H9 (cell line): Measurements from ENCODE around the gene KIAA0930. TPM values are rescaled to one million over a fixed set of nuclear protein-coding genes. Genes with fewer than 3 reads are reported as not detected.

Source experiments
- DNase-seq: peaks from one replicate; pipeline ENCODE4 v3.0.0-alpha.2; 2017
- H2AFZ ChIP-seq: one replicate; pipeline ENCODE4 v1.6.1; 2013; ENCODE audit warnings: mild to moderate bottlenecking, low read length, control low read depth, moderate library complexity
- H2AK5ac ChIP-seq: 2 replicates; pipeline ENCODE4 v1.6.1; 2013; ENCODE audit warnings: low read length, control low read depth, mixed read lengths; ENCODE audit not compliant: insufficient read length
- H2BK120ac ChIP-seq: one replicate; pipeline ENCODE4 v1.6.1; 2013; ENCODE audit warnings: low read depth, mild to moderate bottlenecking, low read length, control low read depth, inconsistent platforms; ENCODE audit not compliant: poor library complexity, severe bottlenecking
- H2BK12ac ChIP-seq: 2 replicates; pipeline ENCODE4 v1.6.1; 2013; ENCODE audit warnings: low read length, control low read depth, mixed read lengths, low read depth; ENCODE audit not compliant: insufficient read length
- H2BK15ac ChIP-seq: 2 replicates; pipeline ENCODE4 v1.6.1; 2013; ENCODE audit warnings: low read depth, low read length, control low read depth
- H2BK20ac ChIP-seq: one replicate; pipeline ENCODE4 v1.6.1; 2013; ENCODE audit warnings: low read depth, mild to moderate bottlenecking, low read length, control low read depth, inconsistent platforms; ENCODE audit not compliant: poor library complexity, severe bottlenecking
- H2BK5ac ChIP-seq: 2 replicates; pipeline ENCODE4 v1.6.1; 2013; ENCODE audit warnings: low read length, control low read depth, mixed read lengths; ENCODE audit not compliant: insufficient read length
- H3K14ac ChIP-seq: 2 replicates; pipeline ENCODE4 v1.6.1; 2013; ENCODE audit warnings: low read length, control low read depth; ENCODE audit not compliant: insufficient read depth
- H3K18ac ChIP-seq: 2 replicates; pipeline ENCODE4 v1.6.1; 2013; ENCODE audit warnings: low read depth, mild to moderate bottlenecking, mixed read lengths, low read length, control low read depth; ENCODE audit not compliant: insufficient read length
- H3K23ac ChIP-seq: 2 replicates; pipeline ENCODE4 v1.6.1; 2013; ENCODE audit warnings: low read length, control low read depth, mixed read lengths, low read depth; ENCODE audit not compliant: insufficient read length
- H3K23me2 ChIP-seq: 2 replicates; pipeline ENCODE4 v1.6.1; 2013; ENCODE audit warnings: low read depth, mild to moderate bottlenecking, mixed read lengths, low read length, control low read depth; ENCODE audit not compliant: insufficient read length, poor library complexity, severe bottlenecking
- H3K27ac ChIP-seq: 2 replicates; pipeline ENCODE4 v1.5.1; 2013; ENCODE audit warnings: low read length, control low read depth, mixed read lengths, low read depth; ENCODE audit not compliant: insufficient read length
- H3K27me3 ChIP-seq: 2 replicates; pipeline ENCODE4 v1.6.1; 2013; ENCODE audit warnings: low read length, control low read depth, inconsistent platforms; ENCODE audit not compliant: insufficient read depth
- H3K4ac ChIP-seq: 2 replicates; pipeline ENCODE4 v1.6.1; 2013; ENCODE audit warnings: low read depth, mild to moderate bottlenecking, control low read depth, inconsistent platforms, low read length, moderate library complexity
- H3K4me1 ChIP-seq: 2 replicates; pipeline ENCODE4 v1.6.1; 2013; ENCODE audit warnings: low read length, control low read depth, inconsistent platforms; ENCODE audit not compliant: insufficient read depth
- H3K4me2 ChIP-seq: 2 replicates; pipeline ENCODE4 v1.6.1; 2013; ENCODE audit warnings: low read length, control low read depth, mixed read lengths; ENCODE audit not compliant: insufficient read length, insufficient read depth
- H3K56ac ChIP-seq: 2 replicates; pipeline ENCODE4 v1.6.1; 2013; ENCODE audit warnings: low read depth, mild to moderate bottlenecking, mixed read lengths, low read length, control low read depth; ENCODE audit not compliant: insufficient read length
- H3K79me1 ChIP-seq: 2 replicates; pipeline ENCODE4 v1.6.1; 2013; ENCODE audit warnings: low read depth, mild to moderate bottlenecking, moderate library complexity, low read length, control low read depth, inconsistent platforms; ENCODE audit not compliant: insufficient read depth, poor library complexity, severe bottlenecking
- H3K79me2 ChIP-seq: 2 replicates; pipeline ENCODE4 v1.6.1; 2013; ENCODE audit warnings: low read length, control low read depth, inconsistent platforms; ENCODE audit not compliant: insufficient read depth
- H3K9ac ChIP-seq: 2 replicates; pipeline ENCODE4 v1.6.1; 2013; ENCODE audit warnings: low read length, control low read depth, mixed read lengths; ENCODE audit not compliant: insufficient read length; ENCODE audit errors: extremely low read depth
- H3K9me3 ChIP-seq: one replicate; pipeline ENCODE4 v1.6.1; 2013; ENCODE audit warnings: low read depth, low read length, inconsistent platforms; ENCODE audit not compliant: control insufficient read depth
- H3T11ph ChIP-seq: one replicate; pipeline ENCODE4 v1.6.1; 2013; ENCODE audit warnings: mild to moderate bottlenecking, low read length, control low read depth, inconsistent platforms
- H4K20me1 ChIP-seq: one replicate; pipeline ENCODE4 v1.6.1; 2013; ENCODE audit not compliant: control insufficient read depth, insufficient read length, insufficient read depth
- H4K5ac ChIP-seq: 2 replicates; pipeline ENCODE4 v1.6.1; 2013; ENCODE audit warnings: low read depth, mild to moderate bottlenecking, mixed read lengths, low read length, control low read depth; ENCODE audit not compliant: insufficient read length
- H4K8ac ChIP-seq: replicated peaks from 2 replicates; pipeline ENCODE4 v1.6.1; 2013; ENCODE audit warnings: low read length, control low read depth, mixed read lengths, low read depth; ENCODE audit not compliant: insufficient read length
- H4K91ac ChIP-seq: 2 replicates; pipeline ENCODE4 v1.6.1; 2013; ENCODE audit warnings: low read depth, mild to moderate bottlenecking, moderate library complexity, mixed read lengths, low read length, control low read depth; ENCODE audit not compliant: insufficient read length
- H3K27ac Mint-ChIP-seq, 3 experiments: 2 replicates in 2 of 3; 3 replicates in 1 of 3; pipeline ENCODE4 v1.8.0; 2020 to 2021; ENCODE audit warnings: mixed read lengths in 3 of 3, mild to moderate bottlenecking in 1 of 3, moderate library complexity in 1 of 3
- H3K27me3 Mint-ChIP-seq: 2 replicates; pipeline ENCODE4 v1.8.0; 2021; ENCODE audit warnings: low read depth, mild to moderate bottlenecking, moderate library complexity, mixed read lengths
- H3K36me3 Mint-ChIP-seq, 3 experiments: 2 replicates in 2 of 3; 3 replicates in 1 of 3; pipeline ENCODE4 v1.8.0; 2020 to 2021; ENCODE audit warnings: low read depth in 3 of 3, mixed read lengths in 3 of 3; ENCODE audit not compliant: insufficient read depth in 1 of 3
- H3K4me1 Mint-ChIP-seq, 2 experiments: 2 replicates each; pipeline ENCODE4 v1.8.0; 2020; ENCODE audit warnings: mixed read lengths in 2 of 2
- H3K4me3 Mint-ChIP-seq, 2 experiments: 2 replicates in 1 of 2; 3 replicates in 1 of 2; pipeline ENCODE4 v1.8.0; 2020 to 2021; ENCODE audit warnings: mild to moderate bottlenecking in 2 of 2, mixed read lengths in 2 of 2, moderate library complexity in 1 of 2
- H3K9me3 Mint-ChIP-seq, 2 experiments: 2 replicates in 1 of 2; 3 replicates in 1 of 2; pipeline ENCODE4 v1.8.0; 2020; ENCODE audit warnings: mild to moderate bottlenecking in 2 of 2, mixed read lengths in 2 of 2, moderate library complexity in 1 of 2
- CTCF ChIP-seq: fragments of 200-600 bp; sonication (generic); conservative IDR thresholded peaks from 3 replicates; pipeline ENCODE4 v1.8.0; 2021; ENCODE audit warnings: antibody characterized with exemption, mild to moderate bottlenecking
- WGBS: extraction: QIAGEN DNeasy Blood & Tissue Kit; methylation state at CpG from one replicate; pipeline ENCODE4 v1.1.7; 2013; ENCODE audit warnings: missing lambda C conversion rate, low lambda C conversion rate, mixed read lengths; ENCODE audit not compliant: insufficient read length; ENCODE audit errors: extremely low coverage; 5-methylcytosine and 5-hydroxymethylcytosine counted together
- total RNA-seq: library from RNA; stranded (reverse); gene quantifications from 2 replicates; pipeline ENCODE4 v1.2.1, GENCODE V29; 2021

The KIAA0930 gene
- total RNA-seq, 1 experiment from 2014 or later, result 46.2 TPM

- Mint-ChIP-seq H3K36me3 (no peaks in the 10 kb centered on the region), H3K4me1 (peaks cover 5 to 12% of the 10 kb centered on the region in 2 experiments), H3K9me3 (no peaks in the 10 kb centered on the region), H3K27me3 (no peaks in the 10 kb centered on the region; the same call in 1 of the 2 replicates), H3K27ac (no peak overlapping the region), H3K4me3 (no peak overlapping the region)
- no peak for TF ChIP-seq CTCF
- no peak overlapping the region for H4K8ac ChIP-seq
- no peaks in the 10 kb centered on the region for H3K23me2 ChIP-seq
- WGBS, result no CpG with 5 or more reads among the region's 8 CpGs
- H3K27me3 ChIP-seq, result no peaks in the 10 kb centered on the region
- H2BK5ac ChIP-seq, result no peak overlapping the region
- H2AFZ ChIP-seq, result no peak overlapping the region
- H3K9me3 ChIP-seq, result no peaks in the 10 kb centered on the region
- no peak overlapping the region for H2BK120ac ChIP-seq
- H2BK15ac ChIP-seq, result no peak overlapping the region
- no peak overlapping the region for H3K9ac ChIP-seq
- no peak overlapping the region for H3K27ac ChIP-seq
- H3K4ac ChIP-seq, result no peak overlapping the region
- H3K79me1 ChIP-seq, result no peaks in the 10 kb centered on the region
- H4K20me1 ChIP-seq, result no peaks in the 10 kb centered on the region
- no peak overlapping the region for H3K14ac ChIP-seq
- H2BK12ac ChIP-seq, result no peak overlapping the region
- no peak overlapping the region for H4K91ac ChIP-seq
- H3K18ac ChIP-seq, result no peak overlapping the region
- H3T11ph ChIP-seq, result no peak overlapping the region
- no peak overlapping the region for H2AK5ac ChIP-seq
- no peak for DNase-seq
- no peaks in the 10 kb centered on the region for H3K4me1 ChIP-seq
- H3K79me2 ChIP-seq, result no peaks in the 10 kb centered on the region
- no peak overlapping the region for H4K5ac ChIP-seq
- H2BK20ac ChIP-seq, result no peak overlapping the region
- no peak overlapping the region for H3K4me2 ChIP-seq
- H3K23ac ChIP-seq, result no peak overlapping the region
- no peak overlapping the region for H3K56ac ChIP-seq
These were observed 8.3 kb upstream of the KIAA0930 start for GRCh38 chr22:45248832-45249561.
